ENCODE measurements around the gene HYCC2. TPM values are rescaled to one million over a fixed set of nuclear protein-coding genes. Genes with fewer than 3 reads are reported as not detected.

HYCC2 gene
- total and polyA plus RNA-seq, 2 of the 8 experiments (the other 6 are each of a cell fraction or from before 2014, with no cell fraction given): 0.86 to 8.0 TPM

- Histone ChIP-seq H3K23me2 (ENCODE audit: low read depth, low read length) (no peaks in the 10 kb centered on the region), H3K56ac (replicated peaks; ENCODE audit: insufficient read length, low read depth, low read length) (no peak overlapping the region), H4K5ac (ENCODE audit: insufficient read length, low read depth, low read length) (no peak overlapping the region), H3K36me3 (ENCODE audit: control insufficient read depth in 2 of 4, insufficient read depth in 4 of 4, low read length in 3 of 4) (no peaks in the 10 kb centered on the region), H3K4me2 (ENCODE audit: insufficient read depth in 1 of 2, low read depth in 2 of 2, low read length in 2 of 2) (no peak overlapping the region), H3K27ac (ENCODE audit: low read depth, low read length) (no peak overlapping the region), H3K9ac (replicated peaks in 1 of 4; ENCODE audit: extremely low read depth in 1 of 4, low read depth in 3 of 4, low read length in 3 of 4) (no peak overlapping the region), H4K91ac (replicated peaks; ENCODE audit: insufficient read length, low read length) (no peak overlapping the region), H4K20me1 (replicated peaks in 1 of 2; ENCODE audit: control insufficient read depth in 1 of 2, insufficient read depth in 2 of 2, low read length in 2 of 2) (no peaks in the 10 kb centered on the region), H3K23ac (ENCODE audit: insufficient read length) (no peak overlapping the region), H2BK12ac (ENCODE audit: low read depth, low read length) (no peak overlapping the region), H3K9me3 (ENCODE audit: insufficient read depth in 2 of 2, low read depth in 1 of 2, low read length in 1 of 2) (no peaks in the 10 kb centered on the region), H2BK120ac (replicated peaks; ENCODE audit: low read depth, low read length) (no peak overlapping the region), H3K79me2 (ENCODE audit: control insufficient read depth in 1 of 2, insufficient read depth in 2 of 2, low read length in 2 of 2) (no peaks in the 10 kb centered on the region), H2AK5ac (ENCODE audit: low read depth, low read length) (no peak overlapping the region), H2BK20ac (ENCODE audit: low read length) (no peak overlapping the region), H3K4me1 (replicated peaks in 1 of 4; ENCODE audit: control insufficient read depth in 3 of 4, insufficient read depth in 4 of 4, low read length in 3 of 4) (no peaks in the 10 kb centered on the region), H2BK5ac (ENCODE audit: low read depth, low read length) (no peak overlapping the region), H3K18ac (ENCODE audit: extremely low read depth, low read length) (no peak overlapping the region), H3K4ac (replicated peaks; ENCODE audit: insufficient read length, low read depth, low read length) (no peak overlapping the region), H3K4me3 (ENCODE audit: extremely low read depth in 1 of 4, insufficient read depth in 2 of 4, low read depth in 3 of 4, low read length in 4 of 4) (no peak overlapping the region), H2AFZ (ENCODE audit: low read length) (no peak overlapping the region), H2BK15ac (ENCODE audit: low read length) (no peak overlapping the region), H3K79me1 (ENCODE audit: low read depth, low read length) (no peaks in the 10 kb centered on the region), H3K14ac (ENCODE audit: insufficient read length) (no peak overlapping the region), H3K27me3 (replicated peaks in 1 of 4; ENCODE audit: control insufficient read depth in 3 of 4, extremely low read depth in 1 of 4, insufficient read depth in 3 of 4, low read length in 3 of 4) (no peaks in the 10 kb centered on the region), H4K8ac (ENCODE audit: extremely low read depth, insufficient read depth, low read length) (no peak overlapping the region)
- ChIA-PET POLR2A (ENCODE audit: partially characterized antibody) (no interaction called here), CTCF (ENCODE audit: partially characterized antibody) (interaction anchor here (0.9 to 1.5 kb wide), 4 partner anchors 10 to 92 kb away, joined by 3 to 4 read pairs (median 4); partner anchors contain the start of gene CASP10)
- FAIRE-seq (no peak), DNase-seq (ENCODE audit: low read depth in 1 of 2, low spot score in 2 of 2) (no peak)
- 95% methylated on average over 4 of the region's 4 CpGs; no CpG with 5 or more reads in 1 of the 2 experiments for WGBS, 2 experiments (ENCODE audit: extremely low coverage in 1 of 2, insufficient coverage in 1 of 2, insufficient read length in 1 of 2, insufficient replicate concordance in 2 of 2, low coverage in 1 of 2, low lambda C conversion rate in 2 of 2, missing lambda C conversion rate in 1 of 2)
- no peak for TF ChIP-seq GABPA (IDR thresholded peaks at IDR 0.05; ENCODE audit: borderline replicate concordance, insufficient read depth, low read length)
- TF ChIP-seq SAP30 (IDR thresholded peaks at IDR 0.05; ENCODE audit: insufficient read depth, insufficient replicate concordance, low read length): no peak
- no peak for TF ChIP-seq E2F6 (IDR thresholded peaks at IDR 0.05)
- no peak for TF ChIP-seq EZH2 (IDR thresholded peaks at IDR 0.05; ENCODE audit: low read depth, low read length, severe bottlenecking)
- TF ChIP-seq SIX5 (IDR thresholded peaks at IDR 0.05; ENCODE audit: low read depth, low read length): no peak
- TF ChIP-seq YY1 (IDR thresholded peaks at IDR 0.05; ENCODE audit: low read depth, low read length): no peak
- TF ChIP-seq TAF7 (optimal IDR thresholded peaks at IDR 0.05; ENCODE audit: borderline replicate concordance, low read depth, low read length): no peak
- TF ChIP-seq CTBP2 (IDR thresholded peaks at IDR 0.05; ENCODE audit: borderline replicate concordance, insufficient read depth, insufficient read length, low read length): no peak
- no peak for TF ChIP-seq RXRA (IDR thresholded peaks at IDR 0.05; ENCODE audit: insufficient read depth, low read depth, low read length)
- no peak for TF ChIP-seq POLR2AphosphoS5 (IDR thresholded peaks at IDR 0.05; ENCODE audit: low read depth, low read length)
- no peak for TF ChIP-seq POLR2A (IDR thresholded peaks at IDR 0.05; ENCODE audit: control extremely low read depth in 1 of 2, low read depth in 2 of 2, low read length in 2 of 2)
- TF ChIP-seq EGR1 (IDR thresholded peaks at IDR 0.05; ENCODE audit: borderline replicate concordance, low read depth, low read length): no peak
- TF ChIP-seq CHD2 (IDR thresholded peaks at IDR 0.05; ENCODE audit: low read length): no peak
- no peak for TF ChIP-seq ATF3 (IDR thresholded peaks at IDR 0.05; ENCODE audit: insufficient read depth, low read depth, low read length)
Measured at GRCh38 chr2:201090574-201090973, 19.1 kb upstream of the HYCC2 start.

Measured in H1 (cell line).